K562 (cell line): ENCODE measurements around the gene THOC1. TPM values are rescaled to one million over a fixed set of nuclear protein-coding genes. Genes with fewer than 3 reads are reported as not detected.

Source experiments
- ATAC-seq: fragments of 200-7000 bp; cut with Tn5 transposase; 3 replicates; pipeline ENCODE4 v1.9.1; 2020; ENCODE audit warnings: moderate library complexity
- BruUV-seq: library from RNA; stranded (reverse); fragments of 400-500 nt; replicated peaks from 2 replicates; lab custom pipeline; 2021; lab: Mats Ljungman, UMichigan
- CTCF ChIA-PET: fragments of 300-600 bp; formaldehyde crosslinking; extraction: SDS; loops from one replicate; lab custom pipeline; 2021; ENCODE audit warnings: low intra/inter-chr PET ratio; lab: Yijun Ruan, JAX
- POLR2A ChIA-PET: fragments of 300-600, 350-650 bp; sonication (Branson Sonifier 250); formaldehyde crosslinking; extraction: SDS; loops from one replicate; lab custom pipeline; 2021; ENCODE audit warnings: antibody characterized with exemption, inconsistent platforms; lab: Yijun Ruan, JAX
- DNase-seq, 4 experiments: peaks; one replicate each; pipeline versions ENCODE4 v3.0.0 to v3.0.0-alpha.2; 2011 to 2018; ENCODE audit warnings: low spot score in 3 of 4, mixed read lengths in 3 of 4; ENCODE audit errors: extremely low read depth in 1 of 4
- FAIRE-seq: peaks from 2 replicates; lab custom pipeline; 2011; peaks lifted over from hg19 to GRCh38; lab: Jason Lieb, UNC
- H2AFZ ChIP-seq: 2 replicates; pipeline ENCODE4 v1.6.0; 2011; ENCODE audit warnings: low read depth, low read length, control low read depth, inconsistent platforms
- H3K27ac ChIP-seq: fragments of 200-600 bp; 3 replicates; pipeline ENCODE4 v1.8.0; 2011; ENCODE audit warnings: low read depth, mild to moderate bottlenecking, control low read depth, inconsistent platforms, low read length, moderate library complexity, mixed read lengths; ENCODE audit errors: extremely low read depth
- H3K27me3 ChIP-seq, 2 experiments: fragments of 300-600 bp in 1 of 2; 2 replicates in 1 of 2; 3 replicates in 1 of 2; pipeline versions ENCODE4 v1.6.0 to v1.8.0; 2011; ENCODE audit warnings: inconsistent platforms in 2 of 2, low read length in 2 of 2, mild to moderate bottlenecking in 1 of 2, mixed read lengths in 1 of 2, moderate library complexity in 1 of 2; ENCODE audit not compliant: control insufficient read depth in 2 of 2, insufficient read depth in 2 of 2
- H3K36me3 ChIP-seq: fragments of 300-600 bp; 3 replicates; pipeline ENCODE4 v1.8.0; 2011; ENCODE audit warnings: mild to moderate bottlenecking, low read length, inconsistent platforms; ENCODE audit not compliant: control insufficient read depth, insufficient read depth
- H3K4me1 ChIP-seq, 2 experiments: fragments of 200-600 bp in 1 of 2; replicated peaks in 1 of 2; 2 replicates in 1 of 2; 3 replicates in 1 of 2; pipeline versions ENCODE4 v1.5.1 to v1.8.0; 2011; ENCODE audit warnings: inconsistent platforms in 2 of 2, low read length in 2 of 2, mild to moderate bottlenecking in 1 of 2, mixed read lengths in 1 of 2, moderate library complexity in 1 of 2; ENCODE audit not compliant: control insufficient read depth in 2 of 2, insufficient read depth in 2 of 2
- H3K4me2 ChIP-seq: 2 replicates; pipeline ENCODE4 v1.6.1; 2011; ENCODE audit warnings: low read length, control low read depth, inconsistent platforms, mixed read lengths; ENCODE audit not compliant: insufficient read depth
- H3K4me3 ChIP-seq: fragments of 200-600 bp; sonication (generic), shearing (Covaris generic); 2 replicates; pipeline ENCODE4 v1.5.1; 2016; ENCODE audit warnings: control low read depth, inconsistent platforms
- H3K79me2 ChIP-seq: fragments of 200-600 bp; 3 replicates; pipeline ENCODE4 v1.8.0; 2011; ENCODE audit warnings: low read length, inconsistent platforms; ENCODE audit not compliant: control insufficient read depth, insufficient read depth
- H3K9ac ChIP-seq, 2 experiments: 2 replicates each; pipeline versions ENCODE4 v1.6.0 to v1.6.1; 2011; ENCODE audit warnings: low read depth in 2 of 2, low read length in 2 of 2, control low read depth in 1 of 2, inconsistent platforms in 1 of 2, mild to moderate bottlenecking in 1 of 2, mixed read lengths in 1 of 2; ENCODE audit not compliant: insufficient read depth in 1 of 2
- H3K9me1 ChIP-seq: one replicate; pipeline ENCODE4 v1.6.0; 2011; ENCODE audit warnings: inconsistent platforms, mild to moderate bottlenecking, low read length, moderate library complexity; ENCODE audit not compliant: control insufficient read depth, insufficient read depth
- H3K9me3 ChIP-seq: replicated peaks from 2 replicates; pipeline ENCODE4 v1.5.1; 2011; ENCODE audit warnings: low read depth, low read length, inconsistent platforms; ENCODE audit not compliant: control insufficient read depth, insufficient read depth
- H4K20me1 ChIP-seq: replicated peaks from 2 replicates; pipeline ENCODE4 v1.6.1; 2011; ENCODE audit warnings: low read length, inconsistent platforms, mixed read lengths; ENCODE audit not compliant: control insufficient read depth, insufficient read depth
- MCM3 ChIP-seq: fragments of 450-650 bp; IDR thresholded peaks from 2 replicates; pipeline ENCODE4 v1.6.1; 2016
- NCOA4 ChIP-seq: fragments of 450-650 bp; IDR thresholded peaks from 2 replicates; pipeline ENCODE4 v1.6.1; 2018; ENCODE audit warnings: mild to moderate bottlenecking; ENCODE audit not compliant: partially characterized antibody
- NRF1 ChIP-seq, 2 experiments: fragments of 450-650 bp; IDR thresholded peaks in 1 of 2; conservative IDR thresholded peaks in 1 of 2; 2 replicates each; pipeline ENCODE4 v1.6.1; 2014; ENCODE audit warnings: mild to moderate bottlenecking in 2 of 2
- RHOXF2B ChIP-seq: fragments of 250-450 bp; sonication (Bioruptor Pico); conservative IDR thresholded peaks from 2 replicates; pipeline ENCODE4 v1.5.1; 2021
- SMARCE1 ChIP-seq: fragments of 450-650 bp; IDR thresholded peaks from 2 replicates; pipeline ENCODE4 v1.7.1; 2016; ENCODE audit warnings: mild to moderate bottlenecking
- SREBF1 ChIP-seq: fragments of 150-350 bp; IDR thresholded peaks from 2 replicates; pipeline ENCODE4 v1.6.1; 2014; ENCODE audit warnings: antibody characterized with exemption, low read depth, low read length, borderline replicate concordance
- SREBF2 ChIP-seq: sonication (generic); formaldehyde crosslinking; IDR thresholded peaks from 2 replicates; pipeline ENCODE4 v1.4.0; 2020; ENCODE audit warnings: mild to moderate bottlenecking, missing genetic modification reagents
- WHSC1 ChIP-seq: IDR thresholded peaks from one replicate; pipeline ENCODE4 v1.6.1; 2012; ENCODE audit warnings: low read length, control low read depth, inconsistent platforms
- ZNF551 ChIP-seq: fragments of 250-450 bp; sonication (Bioruptor Pico); IDR thresholded peaks from 2 replicates; pipeline ENCODE4 v1.5.0; 2021; ENCODE audit warnings: mild to moderate bottlenecking, moderate library complexity
- WGBS: fragments of 100-300 bp; shearing (Covaris generic); methylation state at CpG from one replicate; pipeline ENCODE4 v1.1.6; 2016; ENCODE audit warnings: low coverage, mixed read lengths; ENCODE audit not compliant: insufficient coverage; ENCODE audit errors: missing lambda C conversion rate; 5-methylcytosine and 5-hydroxymethylcytosine counted together
- in situ Hi-C: fragments of 300-500 bp; cut with MboI; formaldehyde crosslinking; loops from 4 replicates; pipeline ENCODE4 v1.15.0; 2018; ENCODE audit warnings: inconsistent platforms, mixed read lengths
- intact Hi-C: fragments of 100-400 bp; cut with micrococcal nuclease; formaldehyde crosslinking; loops from 2 replicates; pipeline ENCODE4 v1.14.2; 2022
- polyA plus RNA-seq, 8 experiments: library from polyadenylated mRNA; depleted of rRNA in 4 of 8; stranded (reverse) in 5 of 8; unstranded in 3 of 8; fragments of >200 nt; fragmentation: Nextera tagmentation in 2 of 8; fragmentation: Illumina TruSeq in 1 of 8; extraction: Ambion mirVana in 2 of 8; extraction: Trizol in 1 of 8; gene quantifications; 2 replicates each; pipeline versions ENCODE4 v1.2.1 to v1.2.3, GENCODE V29; 2011 to 2014; ENCODE audit warnings: inconsistent platforms in 1 of 8, missing spikeins in 1 of 8
- total RNA-seq, 7 experiments: library from RNA; depleted of rRNA in 6 of 7; stranded (reverse); fragments of >200 nt in 6 of 7; fragmentation: Illumina TruSeq in 2 of 7; extraction: Trizol in 2 of 7; gene quantifications; 2 replicates each; pipeline versions ENCODE4 v1.2.1 to v1.2.3, GENCODE V29; 2011 to 2021; ENCODE audit warnings: low replicate concordance in 1 of 7

The THOC1 gene
- total and polyA plus RNA-seq, 9 of the 15 experiments (the other 6 are each of a cell fraction or from before 2014, with no cell fraction given), result 71.1 to 143 (median 107) TPM

DNA sequence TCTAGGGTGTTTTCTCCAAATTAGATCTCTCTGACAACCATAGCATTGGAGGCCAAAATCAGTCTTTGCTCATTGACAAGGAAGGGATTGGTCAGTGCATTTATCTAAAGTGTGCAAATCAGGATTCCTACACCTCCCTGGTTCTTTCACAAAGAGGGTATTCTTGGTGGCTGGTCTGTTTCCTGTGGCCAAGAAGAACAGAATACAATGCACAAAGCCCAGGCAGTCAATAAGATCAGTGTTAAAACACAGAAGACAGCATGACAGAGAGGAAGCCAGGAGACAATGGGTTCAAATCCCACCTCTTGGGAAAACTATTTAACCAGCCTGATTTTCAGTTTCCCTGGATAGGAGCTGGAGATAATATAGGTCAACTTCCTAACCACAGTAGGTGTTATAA, 46.1 kb upstream of the THOC1 start (continued):
- TF ChIP-seq NCOA4 (no peak), WHSC1 (no peak), ZNF551 (CRISPR knock-in tag) (no peak), RHOXF2B (CRISPR knock-in tag) (no peak), MCM3 (no peak), SREBF2 (CRISPR knock-in tag) (no peak), SREBF1 (no peak)

DNA sequence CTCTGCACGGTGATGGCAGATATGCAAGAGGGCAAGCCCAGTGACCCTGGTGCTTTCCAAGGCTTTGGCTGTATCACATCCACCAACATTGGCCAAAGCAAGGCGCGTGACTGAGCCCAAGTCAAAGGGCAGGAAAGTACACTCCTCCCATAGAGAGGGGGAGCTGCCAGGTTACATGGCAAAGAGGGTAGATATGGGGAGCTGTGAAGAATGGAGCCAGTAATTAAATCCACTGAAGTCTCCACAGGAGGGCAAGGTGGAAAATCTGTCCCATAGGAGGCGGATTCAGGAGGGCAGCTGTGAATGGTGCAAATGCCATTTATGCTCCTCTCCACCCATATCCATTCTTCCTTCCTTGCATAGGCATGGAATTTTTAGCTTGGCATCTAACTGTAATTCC, 44.6 kb upstream of the THOC1 start:
- Histone ChIP-seq H3K4me1 (no peaks in the 10 kb centered on the region; a peak in 1 of 5 replicates), H3K36me3 (no peaks in the 10 kb centered on the region), H3K9ac (no peak overlapping the region), H4K20me1 (no peaks in the 10 kb centered on the region), H3K9me3 (no peaks in the 10 kb centered on the region), H3K4me2 (no peak overlapping the region), H3K27me3 (peaks cover 29 to 30% of the 10 kb centered on the region in 2 experiments; a peak in 4 of 5 replicates), H3K79me2 (no peaks in the 10 kb centered on the region), H3K4me3 (no peak overlapping the region), H3K27ac (no peak overlapping the region), H3K9me1 (no peaks in the 10 kb centered on the region), H2AFZ (no peak overlapping the region)
- CTCF ChIA-PET, result no interaction called here
- no peak for ATAC-seq
- intact Hi-C loops, result no loop called here
- POLR2A ChIA-PET, result interaction anchor here (1.2 to 1.4 kb wide), 2 partner anchors 7 to 32 kb away, joined by 3 to 4 read pairs; no protein-coding TSS in a partner anchor
- TF ChIP-seq NRF1 (conservative IDR thresholded peaks at IDR 0.05 in 1 of 2, IDR thresholded peaks at IDR 0.05 in 1 of 2) (no peak), SMARCE1 (no peak)
- FAIRE-seq, result peak; percentile 11
- no TSS peak for BruUV-seq
- WGBS, result 0% methylated on average over 4 of the region's 4 CpGs
- in situ Hi-C loops, result no loop called here
- no peak for DNase-seq
